Measurements from ENCODE around the gene ABL2. TPM values are rescaled to one million over a fixed set of nuclear protein-coding genes. Genes with fewer than 3 reads are reported as not detected.

ABL2 gene
- polyA plus RNA-seq, 1 donor from 2014 or later = 1.3 TPM

GRCh38 chr1:179058487-179059483 is 170.7 kb downstream of the ABL2 start:
- peak overlapping the region in 1 of 4 donors; percentile 12 for H3K4me3 Mint-ChIP-seq
- H3K27ac Mint-ChIP-seq = peak overlapping the region in 1 of 3 donors; percentile 2
- H3K36me3 Mint-ChIP-seq = peaks cover 29% of the 10 kb centered on the region
- no peaks in the 10 kb centered on the region for H3K27me3 Mint-ChIP-seq
- H3K4me1 Mint-ChIP-seq = peaks cover 0 to 2% (median 0%) of the 10 kb centered on the region in 3 donors
- H3K9me3 Mint-ChIP-seq = peaks cover 2 to 9% (median 5%) of the 10 kb centered on the region in 3 donors

GRCh38 chr1:179055937-179056336 is 173.5 kb downstream of the ABL2 start:
- Mint-ChIP-seq H3K36me3 (peaks cover 33% of the 10 kb centered on the region), H3K4me1 (peaks cover 0 to 2% (median 0%) of the 10 kb centered on the region in 3 donors), H3K9me3 (peaks cover 2 to 9% (median 5%) of the 10 kb centered on the region in 3 donors), H3K4me3 (no peak overlapping the region), H3K27me3 (no peaks in the 10 kb centered on the region), H3K27ac (no peak overlapping the region)

- H3K9me3 Mint-ChIP-seq = peaks cover 2 to 9% (median 5%) of the 10 kb centered on the region in 3 donors
- H3K27ac Mint-ChIP-seq = no peak overlapping the region
- no peak overlapping the region for H3K4me3 Mint-ChIP-seq
- peaks cover 28% of the 10 kb centered on the region for H3K36me3 Mint-ChIP-seq
- H3K27me3 Mint-ChIP-seq = no peaks in the 10 kb centered on the region
- peaks cover 0 to 4% (median 0%) of the 10 kb centered on the region in 3 donors for H3K4me1 Mint-ChIP-seq
These were observed 176.0 kb downstream of the ABL2 start for GRCh38 chr1:179053486-179053885.

GRCh38 chr1:179052776-179053175 is 176.7 kb downstream of the ABL2 start:
- Mint-ChIP-seq H3K9me3 (peaks cover 2 to 9% (median 5%) of the 10 kb centered on the region in 3 donors), H3K36me3 (peaks cover 28% of the 10 kb centered on the region), H3K27me3 (no peaks in the 10 kb centered on the region), H3K4me3 (no peak overlapping the region), H3K27ac (no peak overlapping the region), H3K4me1 (peaks cover 0 to 6% (median 0%) of the 10 kb centered on the region in 3 donors)

Other genes starting within 250 kb of the ABL2 start
- 5.5 TPM for gene FAM20B, start 203.8 kb downstream of the ABL2 start, polyA plus RNA-seq
- gene TOR3A, start 147.6 kb downstream of the ABL2 start, polyA plus RNA-seq = 111 TPM
- gene SOAT1, start 64.1 kb upstream of the ABL2 start, polyA plus RNA-seq = 32.9 TPM
- gene AXDND1, start 136.3 kb upstream of the ABL2 start, polyA plus RNA-seq = not detected